GM23338 (cell line): Measurements from ENCODE around the gene SLC28A1.

ENCODE experiments used
- EZH2 ChIP-seq: fragments of 200-600 bp; sonication (generic); IDR thresholded peaks from one replicate; pipeline ENCODE4 v1.8.0; 2017; ENCODE audit warnings: antibody characterized with exemption, mild to moderate bottlenecking, low read depth; ENCODE audit not compliant: unreplicated experiment
- POLR2AphosphoS5 ChIP-seq: IDR thresholded peaks from 2 replicates; pipeline ENCODE4 v1.6.1; 2016; ENCODE audit warnings: antibody characterized with exemption, low read depth
- TF ChIP-seq, protein P1 (sequence below), 2 experiments: fragments of 200-600 bp in 1 of 2; sonication (generic) in 1 of 2; conservative IDR thresholded peaks; 2 replicates each; pipeline versions ENCODE4 v1.5.1 to v1.6.1; 2016 to 2017; ENCODE audit warnings: antibody characterized with exemption in 2 of 2, low read depth in 2 of 2, mild to moderate bottlenecking in 2 of 2, moderate library complexity in 1 of 2
- TF ChIP-seq, protein P2 (sequence below): IDR thresholded peaks from one replicate; pipeline ENCODE4 v1.6.1; 2018; ENCODE audit warnings: antibody characterized with exemption; ENCODE audit not compliant: unreplicated experiment

DNA sequence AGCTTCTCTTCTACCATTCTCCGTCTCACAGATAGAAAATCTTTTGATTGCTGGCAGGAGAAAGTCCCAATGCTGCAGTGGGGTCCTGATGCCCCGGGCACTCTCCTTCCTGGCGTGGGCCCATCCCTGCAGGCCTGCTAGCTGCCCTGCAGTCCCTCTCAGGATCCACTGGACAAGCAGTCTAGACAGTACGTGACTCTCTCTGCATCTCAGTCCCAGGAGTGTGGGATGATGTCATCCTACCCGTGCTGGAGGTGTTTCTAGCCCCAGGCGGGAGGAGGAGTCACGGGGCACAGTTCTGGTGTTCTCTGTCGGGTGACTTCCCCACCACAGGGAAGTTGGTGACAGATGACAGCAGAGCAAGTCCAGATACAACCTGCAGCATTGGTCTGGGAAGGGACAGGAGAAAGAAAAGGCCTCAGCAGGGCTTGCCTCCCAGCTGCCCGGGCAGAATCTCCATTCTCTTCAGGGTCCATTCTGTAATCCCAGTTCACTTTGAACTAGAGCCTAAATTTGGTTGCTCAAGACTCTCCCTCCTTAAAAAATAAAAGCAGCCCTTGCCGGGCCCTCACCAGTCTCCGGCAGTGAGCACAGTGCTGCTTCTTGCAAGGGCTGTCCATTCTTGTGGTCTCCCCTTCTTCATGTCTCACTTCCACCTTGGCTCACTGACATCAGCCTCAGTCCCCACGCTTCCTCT is 30.6 kb downstream of the SLC28A1 start:
- no peak for TF ChIP-seq POLR2AphosphoS5
- TF ChIP-seq, protein P1, sequence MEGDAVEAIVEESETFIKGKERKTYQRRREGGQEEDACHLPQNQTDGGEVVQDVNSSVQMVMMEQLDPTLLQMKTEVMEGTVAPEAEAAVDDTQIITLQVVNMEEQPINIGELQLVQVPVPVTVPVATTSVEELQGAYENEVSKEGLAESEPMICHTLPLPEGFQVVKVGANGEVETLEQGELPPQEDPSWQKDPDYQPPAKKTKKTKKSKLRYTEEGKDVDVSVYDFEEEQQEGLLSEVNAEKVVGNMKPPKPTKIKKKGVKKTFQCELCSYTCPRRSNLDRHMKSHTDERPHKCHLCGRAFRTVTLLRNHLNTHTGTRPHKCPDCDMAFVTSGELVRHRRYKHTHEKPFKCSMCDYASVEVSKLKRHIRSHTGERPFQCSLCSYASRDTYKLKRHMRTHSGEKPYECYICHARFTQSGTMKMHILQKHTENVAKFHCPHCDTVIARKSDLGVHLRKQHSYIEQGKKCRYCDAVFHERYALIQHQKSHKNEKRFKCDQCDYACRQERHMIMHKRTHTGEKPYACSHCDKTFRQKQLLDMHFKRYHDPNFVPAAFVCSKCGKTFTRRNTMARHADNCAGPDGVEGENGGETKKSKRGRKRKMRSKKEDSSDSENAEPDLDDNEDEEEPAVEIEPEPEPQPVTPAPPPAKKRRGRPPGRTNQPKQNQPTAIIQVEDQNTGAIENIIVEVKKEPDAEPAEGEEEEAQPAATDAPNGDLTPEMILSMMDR (conservative IDR thresholded peaks at IDR 0.05; ENCODE audit: low read depth in 2 of 2) = no peak
- no peak for TF ChIP-seq EZH2
- TF ChIP-seq, protein P2, sequence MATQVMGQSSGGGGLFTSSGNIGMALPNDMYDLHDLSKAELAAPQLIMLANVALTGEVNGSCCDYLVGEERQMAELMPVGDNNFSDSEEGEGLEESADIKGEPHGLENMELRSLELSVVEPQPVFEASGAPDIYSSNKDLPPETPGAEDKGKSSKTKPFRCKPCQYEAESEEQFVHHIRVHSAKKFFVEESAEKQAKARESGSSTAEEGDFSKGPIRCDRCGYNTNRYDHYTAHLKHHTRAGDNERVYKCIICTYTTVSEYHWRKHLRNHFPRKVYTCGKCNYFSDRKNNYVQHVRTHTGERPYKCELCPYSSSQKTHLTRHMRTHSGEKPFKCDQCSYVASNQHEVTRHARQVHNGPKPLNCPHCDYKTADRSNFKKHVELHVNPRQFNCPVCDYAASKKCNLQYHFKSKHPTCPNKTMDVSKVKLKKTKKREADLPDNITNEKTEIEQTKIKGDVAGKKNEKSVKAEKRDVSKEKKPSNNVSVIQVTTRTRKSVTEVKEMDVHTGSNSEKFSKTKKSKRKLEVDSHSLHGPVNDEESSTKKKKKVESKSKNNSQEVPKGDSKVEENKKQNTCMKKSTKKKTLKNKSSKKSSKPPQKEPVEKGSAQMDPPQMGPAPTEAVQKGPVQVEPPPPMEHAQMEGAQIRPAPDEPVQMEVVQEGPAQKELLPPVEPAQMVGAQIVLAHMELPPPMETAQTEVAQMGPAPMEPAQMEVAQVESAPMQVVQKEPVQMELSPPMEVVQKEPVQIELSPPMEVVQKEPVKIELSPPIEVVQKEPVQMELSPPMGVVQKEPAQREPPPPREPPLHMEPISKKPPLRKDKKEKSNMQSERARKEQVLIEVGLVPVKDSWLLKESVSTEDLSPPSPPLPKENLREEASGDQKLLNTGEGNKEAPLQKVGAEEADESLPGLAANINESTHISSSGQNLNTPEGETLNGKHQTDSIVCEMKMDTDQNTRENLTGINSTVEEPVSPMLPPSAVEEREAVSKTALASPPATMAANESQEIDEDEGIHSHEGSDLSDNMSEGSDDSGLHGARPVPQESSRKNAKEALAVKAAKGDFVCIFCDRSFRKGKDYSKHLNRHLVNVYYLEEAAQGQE = no peak
